HCT116 (cell line): ENCODE results near the gene RHBDD3.

Experiments
- CTCF ChIP-seq, 3 experiments: fragments of 200-600 bp in 1 of 3; sonication (generic) in 1 of 3; IDR thresholded peaks in 2 of 3; conservative IDR thresholded peaks in 1 of 3; 2 replicates each; pipeline ENCODE4 v1.5.1; 2012 to 2017; ENCODE audit warnings: low read depth in 2 of 3, low read length in 2 of 3, antibody characterized with exemption in 1 of 3, borderline replicate concordance in 1 of 3, control low read depth in 1 of 3, mild to moderate bottlenecking in 1 of 3, mixed read lengths in 1 of 3, mixed run types in 1 of 3, moderate library complexity in 1 of 3; ENCODE audit not compliant: insufficient read depth in 1 of 3
- FOSL1 ChIP-seq: IDR thresholded peaks from 2 replicates; pipeline ENCODE4 v1.6.1; 2012; ENCODE audit warnings: low read depth
- POLR2AphosphoS5 ChIP-seq: IDR thresholded peaks from 2 replicates; pipeline ENCODE4 v1.6.1; 2011; ENCODE audit warnings: mild to moderate bottlenecking, low read depth, low read length, moderate library complexity
- REST ChIP-seq: IDR thresholded peaks from 2 replicates; pipeline ENCODE4 v1.6.1; 2012; ENCODE audit warnings: low read depth
- SRF ChIP-seq: IDR thresholded peaks from 2 replicates; pipeline ENCODE4 v1.6.1; 2012; ENCODE audit warnings: low read depth

- TF ChIP-seq SRF (no peak), CTCF (IDR thresholded peaks at IDR 0.05 in 2 of 3, conservative IDR thresholded peaks at IDR 0.05 in 1 of 3; ENCODE audit: borderline replicate concordance in 1 of 3, insufficient read depth in 1 of 3, low read depth in 2 of 3, low read length in 2 of 3) (no peak), REST (no peak), POLR2AphosphoS5 (no peak), FOSL1 (no peak)
Measured at GRCh38 chr22:29224859-29225410, 42.8 kb downstream of the RHBDD3 start.
